ENCODE measurements around the gene CCDC8.

- TF ChIP-seq YY1 (IDR thresholded peaks at IDR 0.05; ENCODE audit: insufficient read depth, insufficient read length) (no peak), SUZ12 (IDR thresholded peaks at IDR 0.05; ENCODE audit: extremely low read depth, insufficient read depth, insufficient read length) (no peak), ZNF274 (IDR thresholded peaks at IDR 0.05; ENCODE audit: low read depth, low read length) (no peak)
These were observed 9.2 kb downstream of the CCDC8 start for GRCh38 chr19:46404055-46404752.
